GM18861 (cell line): ENCODE measurements around the gene ALKAL2.

ENCODE experiments used
- ATAC-seq: cut with Tn5 transposase; IDR thresholded peaks from one replicate; pipeline ENCODE4 v1.9.1; 2021; ENCODE audit not compliant: unreplicated experiment

ALKAL2 gene

GRCh38 chr2:273333-273732 is 14.6 kb downstream of the ALKAL2 start:
- no peak for ATAC-seq

DNA sequence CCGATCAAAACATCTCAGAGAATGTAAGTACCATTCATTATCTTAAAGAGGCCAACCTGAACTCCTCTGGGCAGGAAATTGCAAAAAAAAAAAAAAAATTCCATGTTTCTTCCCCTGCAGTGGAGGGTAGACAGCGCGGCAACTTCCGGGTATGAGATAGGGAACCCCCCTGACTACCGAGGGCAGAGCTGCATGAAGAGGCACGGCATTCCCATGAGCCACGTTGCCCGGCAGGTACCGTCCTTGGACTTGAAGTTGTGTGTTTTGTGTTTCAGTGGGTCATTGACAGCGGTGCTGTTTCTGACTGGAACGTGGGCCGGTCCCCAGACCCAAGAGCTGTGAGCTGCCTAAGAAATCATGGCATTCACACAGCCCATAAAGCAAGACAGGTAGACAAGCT is 16.0 kb downstream of the ALKAL2 start:
- ATAC-seq, result no peak

GRCh38 chr2:270861-271260 is 17.0 kb downstream of the ALKAL2 start:
- ATAC-seq, result no peak

- no peak for ATAC-seq
Measured at GRCh38 chr2:269356-270030, 18.4 kb downstream of the ALKAL2 start.

GRCh38 chr2:268323-268722 is 19.6 kb downstream of the ALKAL2 start:
- ATAC-seq, result no peak

GRCh38 chr2:264493-265468 is 23.1 kb downstream of the ALKAL2 start, which contains the start of gene ACP1:
TSS of gene ACP1 (plus strand) at chr2:264947. CDS start at chr2:264965, 18 bp downstream.
- ATAC-seq, result peak; percentile 92

DNA sequence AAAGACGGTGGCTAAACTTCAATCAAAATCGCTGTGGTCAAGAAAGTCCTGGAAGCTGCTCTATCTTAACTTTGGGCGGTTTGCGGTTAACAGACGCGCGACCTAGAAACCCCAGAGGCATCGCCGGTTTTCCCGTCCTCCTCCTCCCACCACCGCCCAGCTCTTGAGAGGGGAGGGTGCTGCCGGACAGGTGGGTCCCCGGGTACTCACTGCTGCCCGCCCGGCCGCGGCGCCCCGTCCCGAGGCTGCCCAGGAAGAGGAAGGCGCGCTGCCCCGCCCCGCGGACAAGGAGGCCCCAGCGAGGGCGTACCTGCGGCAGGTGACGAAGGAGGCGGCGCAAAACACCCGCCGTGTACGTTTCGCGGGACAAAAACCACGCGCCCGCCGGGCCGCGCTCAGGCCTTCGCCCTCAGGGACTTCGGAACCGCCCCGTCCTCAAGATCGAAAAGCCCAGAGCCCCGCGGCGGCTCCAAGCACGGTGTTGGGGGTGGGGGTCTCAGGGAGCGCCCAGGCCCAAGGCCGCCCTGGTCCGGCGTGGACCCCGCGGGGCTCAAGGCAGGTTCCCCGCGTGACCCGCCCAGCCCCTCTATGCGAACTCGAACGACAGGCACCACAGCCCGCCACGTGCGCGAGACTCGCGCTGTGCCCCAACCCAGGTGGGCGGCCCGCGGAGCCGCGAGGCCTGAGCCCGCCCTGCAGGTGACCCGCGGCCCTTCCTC is 24.0 kb downstream of the ALKAL2 start, which contains the start of gene SH3YL1:
TSS of gene SH3YL1 (minus strand) at position 259 of the 719 bp plus-strand sequence. CDS start at position 211, 48 bp downstream.
- no peak for ATAC-seq

GRCh38 chr2:263022-263738 is 24.7 kb downstream of the ALKAL2 start:
- ATAC-seq, result no peak

- ATAC-seq, result no peak
Measured at GRCh38 chr2:262117-262516, 25.8 kb downstream of the ALKAL2 start.

- no peak for ATAC-seq
Measured at GRCh38 chr2:260507-261161, 27.3 kb downstream of the ALKAL2 start.

GRCh38 chr2:259789-260331 is 28.0 kb downstream of the ALKAL2 start:
- ATAC-seq, result no peak

DNA sequence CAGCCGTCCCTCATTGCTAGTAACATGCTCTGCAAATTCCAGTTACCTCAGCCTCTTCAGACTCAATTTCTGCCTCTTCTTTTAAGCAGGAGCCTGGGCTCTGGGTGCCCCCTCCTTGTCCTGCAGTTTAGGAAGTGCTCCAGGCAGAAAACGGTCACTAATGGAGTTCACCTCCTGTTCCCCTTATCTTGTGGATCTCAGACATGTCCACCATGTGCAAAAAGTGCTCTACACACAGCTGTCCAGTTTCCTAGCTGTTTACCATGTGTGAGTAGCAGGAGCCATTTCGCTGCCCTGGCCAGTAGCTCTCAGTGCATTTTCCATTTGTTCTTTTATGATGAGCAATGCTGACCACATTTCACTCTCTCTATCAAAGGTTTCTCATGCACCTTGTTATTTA is 29.0 kb downstream of the ALKAL2 start:
- no peak for ATAC-seq

- ATAC-seq, result no peak
Measured at GRCh38 chr2:257842-258241, 30.0 kb downstream of the ALKAL2 start.

DNA sequence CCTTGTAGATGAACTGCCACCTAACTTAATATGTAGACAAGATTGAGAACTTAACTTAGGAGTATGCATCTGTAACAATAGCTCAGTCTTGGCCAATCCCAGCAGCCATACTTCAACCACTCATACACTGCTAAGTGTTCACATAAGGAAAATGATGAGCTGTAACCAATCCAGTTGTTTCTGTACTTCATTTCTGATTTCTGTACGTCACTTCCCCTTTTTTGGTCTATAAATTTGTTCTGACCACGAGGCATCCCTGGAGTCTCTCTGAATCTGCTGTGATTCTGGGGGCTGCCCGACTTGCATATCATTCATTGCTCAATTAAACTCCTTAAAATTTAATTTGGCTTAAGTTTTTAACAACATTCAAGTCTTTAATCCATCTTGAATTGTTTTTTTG is 30.5 kb downstream of the ALKAL2 start:
- ATAC-seq, result no peak

GRCh38 chr2:256094-256493 is 31.8 kb downstream of the ALKAL2 start:
- no peak for ATAC-seq

GRCh38 chr2:255195-255594 is 32.7 kb downstream of the ALKAL2 start:
- no peak for ATAC-seq

DNA sequence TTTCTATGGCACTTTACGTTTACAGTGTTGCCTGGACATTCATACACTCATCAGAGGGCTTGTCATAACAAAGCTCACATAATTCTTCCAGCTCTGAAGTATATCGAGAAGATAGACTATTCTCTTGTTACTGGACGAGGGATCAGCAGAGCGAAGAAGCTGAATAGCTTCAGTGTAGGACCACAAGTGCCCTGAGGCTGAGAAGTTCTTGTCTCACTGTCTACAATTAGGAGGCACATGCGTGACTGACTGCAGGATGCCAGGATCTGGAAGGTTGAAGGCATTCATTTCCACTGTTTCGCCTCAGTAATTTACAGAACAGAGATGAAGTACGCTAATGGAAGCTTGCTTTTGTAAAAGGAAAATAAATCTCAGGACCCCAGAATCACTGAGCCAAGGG is 33.6 kb downstream of the ALKAL2 start:
- ATAC-seq, result no peak

DNA sequence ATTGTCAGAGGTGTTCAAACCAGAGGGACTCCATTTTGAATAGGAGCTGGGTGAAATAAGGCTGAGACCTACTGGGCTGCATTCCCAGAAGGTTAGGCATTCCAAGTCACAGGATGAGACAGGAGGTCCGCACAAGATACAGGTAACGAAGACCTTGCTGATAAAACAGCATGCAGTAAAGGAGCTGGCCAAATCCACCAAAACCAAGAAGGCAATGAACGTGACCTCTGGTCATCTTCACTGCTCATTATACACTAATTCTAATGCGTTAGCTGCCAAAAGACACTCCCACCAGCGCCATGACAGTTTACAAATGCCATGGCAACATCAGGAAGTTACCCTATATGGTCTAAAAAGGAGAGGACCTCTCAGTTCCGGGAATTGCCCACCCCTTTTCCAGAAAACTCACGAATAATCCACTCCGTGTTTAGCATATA is 34.7 kb downstream of the ALKAL2 start:
- no peak for ATAC-seq

- ATAC-seq, result no peak
Measured at GRCh38 chr2:252001-252602, 35.8 kb downstream of the ALKAL2 start.
